Mononuclear cell (primary cell): ENCODE data around the gene STRN4. TPM values are rescaled to one million over a fixed set of nuclear protein-coding genes. Genes with fewer than 3 reads are reported as not detected.

Experiments
- H3K27me3 ChIP-seq: 2 replicates; pipeline ENCODE4 v1.6.0; 2011; ENCODE audit warnings: low read length, control low read depth; ENCODE audit not compliant: insufficient read depth
- H3K4me1 ChIP-seq: 2 replicates; pipeline ENCODE4 v1.5.1; 2011; ENCODE audit warnings: mild to moderate bottlenecking, low read length, control low read depth; ENCODE audit not compliant: insufficient read depth
- H3K4me3 ChIP-seq: 2 replicates; pipeline ENCODE4 v1.5.1; 2011; ENCODE audit warnings: mild to moderate bottlenecking, low read length, moderate library complexity
- H3K9me3 ChIP-seq: 2 replicates; pipeline ENCODE4 v1.5.1; 2011; ENCODE audit warnings: low read depth, mild to moderate bottlenecking, control low read depth, low read length
- total RNA-seq: library from RNA; depleted of rRNA; stranded (reverse); fragments of >200 nt; gene quantifications from one replicate; pipeline ENCODE4 v1.2.3, GENCODE V29; 2012

Gene STRN4
- total RNA-seq, 1 donor: 66.0 TPM

- Histone ChIP-seq H3K27me3 (no peaks in the 10 kb centered on the region), H3K4me3 (no peak overlapping the region), H3K9me3 (no peaks in the 10 kb centered on the region), H3K4me1 (no peaks in the 10 kb centered on the region)
These were observed 48.9 kb downstream of the STRN4 start for GRCh38 chr19:46697204-46697960.

GRCh38 chr19:46696866-46697203 is 49.4 kb downstream of the STRN4 start:
- Histone ChIP-seq H3K4me3 (no peak overlapping the region), H3K4me1 (no peaks in the 10 kb centered on the region), H3K27me3 (no peaks in the 10 kb centered on the region), H3K9me3 (no peaks in the 10 kb centered on the region)

DNA sequence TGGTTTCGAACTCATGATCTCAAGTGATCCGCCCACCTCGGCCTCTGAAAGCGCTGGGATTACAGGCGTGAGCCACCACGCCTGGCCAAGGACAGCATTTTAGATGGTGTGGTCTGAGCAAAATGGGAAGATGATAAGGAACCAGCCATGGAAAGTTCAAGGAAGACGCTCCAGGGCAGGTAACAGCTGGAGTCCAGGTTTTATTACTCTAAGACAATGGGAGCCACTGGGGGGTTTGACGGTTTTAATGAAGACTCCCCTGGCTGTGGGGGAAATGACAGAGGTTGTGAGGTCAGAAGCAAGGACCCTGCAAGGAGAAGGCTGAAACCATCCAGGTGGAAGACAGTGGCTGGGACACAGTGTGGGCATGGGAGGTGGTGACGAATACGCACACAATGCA is 50.2 kb downstream of the STRN4 start:
- H3K4me1 ChIP-seq: no peaks in the 10 kb centered on the region
- no peaks in the 10 kb centered on the region for H3K9me3 ChIP-seq
- no peaks in the 10 kb centered on the region for H3K27me3 ChIP-seq
- H3K4me3 ChIP-seq: no peak overlapping the region

DNA sequence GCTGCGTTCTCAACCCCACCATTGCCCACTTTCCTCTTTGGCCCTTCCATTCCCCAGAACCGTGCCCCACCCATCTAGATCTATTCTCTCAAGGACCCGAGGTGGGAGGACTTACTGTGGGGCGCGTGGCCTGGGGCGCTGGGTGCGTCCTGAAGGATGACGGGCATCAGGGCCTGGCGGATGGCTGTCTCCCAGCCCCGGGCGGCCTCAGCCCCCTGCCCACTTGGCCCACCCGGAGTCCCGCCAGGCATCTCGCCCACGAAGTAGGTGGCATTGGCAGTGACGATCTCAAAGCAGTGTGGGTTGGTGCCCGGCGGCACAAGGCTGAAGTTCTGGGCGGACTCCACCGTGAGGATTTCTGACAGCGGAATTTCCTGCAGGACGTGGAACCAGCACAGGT is 52.5 kb downstream of the STRN4 start:
- Histone ChIP-seq H3K4me3 (no peak overlapping the region), H3K9me3 (no peaks in the 10 kb centered on the region), H3K4me1 (no peaks in the 10 kb centered on the region), H3K27me3 (no peaks in the 10 kb centered on the region)

DNA sequence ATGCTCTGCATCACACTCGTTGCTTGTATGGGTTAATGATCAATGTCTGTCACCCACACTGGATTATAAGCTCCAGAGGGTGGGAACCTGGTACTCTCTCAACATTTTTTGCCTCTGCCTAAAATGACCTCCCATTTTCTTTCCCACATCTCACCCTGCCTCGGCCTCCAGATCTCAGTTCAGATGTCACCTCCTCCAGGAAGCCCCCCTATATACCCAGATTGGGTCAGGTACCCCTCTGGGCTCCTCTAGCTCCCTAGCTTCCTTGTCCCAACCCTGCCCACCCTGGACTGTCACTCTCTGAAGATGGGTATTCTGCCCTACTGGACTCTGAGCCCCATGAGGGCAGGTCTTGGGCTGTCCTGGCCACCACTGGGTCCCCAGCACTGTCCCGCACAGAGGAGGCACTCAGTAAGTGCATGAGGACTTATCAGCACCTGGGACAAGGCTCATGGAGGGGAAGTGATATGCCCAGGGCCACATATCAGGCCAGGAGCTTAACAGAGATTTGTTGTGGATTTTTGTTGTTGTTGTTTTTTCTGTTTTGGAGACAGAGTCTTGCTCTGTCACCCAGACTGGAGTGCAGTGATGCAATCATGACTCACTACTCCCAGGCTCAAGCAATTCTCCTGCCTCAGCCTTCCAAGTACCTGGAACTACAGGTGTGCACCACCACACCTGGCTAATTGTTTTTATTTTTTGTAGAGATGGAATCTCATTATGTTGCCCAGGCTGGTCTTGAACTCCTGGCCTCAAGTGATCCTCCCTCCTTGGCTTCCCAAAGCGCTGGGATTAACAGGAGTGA is 53.1 kb downstream of the STRN4 start:
- Histone ChIP-seq H3K4me1 (no peaks in the 10 kb centered on the region), H3K9me3 (no peaks in the 10 kb centered on the region), H3K27me3 (no peaks in the 10 kb centered on the region), H3K4me3 (no peak overlapping the region)

DNA sequence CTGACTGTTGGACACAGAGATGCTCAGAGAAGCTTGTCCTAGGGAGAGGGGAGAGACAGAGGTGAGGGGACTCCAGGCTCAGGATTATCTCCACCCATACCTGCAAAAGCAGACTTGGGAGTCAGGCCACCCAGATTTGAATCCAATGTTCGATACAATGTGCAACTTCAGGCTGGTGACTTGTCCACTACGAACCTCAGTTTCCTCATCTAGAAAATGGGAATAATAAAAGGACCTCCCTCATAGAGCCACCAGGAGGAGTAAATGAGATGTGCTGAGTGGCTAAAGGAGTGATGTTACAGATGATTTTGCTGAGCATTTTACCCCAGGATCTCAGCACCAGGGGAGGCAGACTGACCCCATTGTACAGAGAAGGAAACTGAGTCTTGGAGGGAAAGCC is 54.3 kb downstream of the STRN4 start:
- H3K9me3 ChIP-seq: no peaks in the 10 kb centered on the region
- H3K4me3 ChIP-seq: no peak overlapping the region
- no peaks in the 10 kb centered on the region for H3K4me1 ChIP-seq
- no peaks in the 10 kb centered on the region for H3K27me3 ChIP-seq

DNA sequence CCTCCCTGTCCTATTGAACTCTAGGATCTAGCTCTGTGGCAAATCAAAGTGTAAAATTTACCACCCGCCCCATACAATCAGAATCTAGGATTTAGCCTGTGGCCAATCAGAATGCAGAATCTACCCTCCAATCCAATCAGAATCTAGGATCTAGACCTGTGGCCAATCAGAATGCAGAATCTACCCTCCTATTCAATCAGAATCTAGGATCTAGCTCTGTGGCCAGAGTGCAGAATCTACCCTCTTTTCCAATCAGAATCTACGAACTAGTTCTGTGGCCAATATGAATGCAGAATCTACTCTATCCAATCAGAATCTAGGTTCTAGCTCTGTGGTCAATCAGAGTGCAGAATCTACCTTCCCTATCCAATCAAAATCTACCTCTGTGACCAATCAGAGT is 55.1 kb downstream of the STRN4 start:
- Histone ChIP-seq H3K4me1 (no peaks in the 10 kb centered on the region), H3K9me3 (no peaks in the 10 kb centered on the region), H3K4me3 (no peak overlapping the region), H3K27me3 (no peaks in the 10 kb centered on the region)

DNA sequence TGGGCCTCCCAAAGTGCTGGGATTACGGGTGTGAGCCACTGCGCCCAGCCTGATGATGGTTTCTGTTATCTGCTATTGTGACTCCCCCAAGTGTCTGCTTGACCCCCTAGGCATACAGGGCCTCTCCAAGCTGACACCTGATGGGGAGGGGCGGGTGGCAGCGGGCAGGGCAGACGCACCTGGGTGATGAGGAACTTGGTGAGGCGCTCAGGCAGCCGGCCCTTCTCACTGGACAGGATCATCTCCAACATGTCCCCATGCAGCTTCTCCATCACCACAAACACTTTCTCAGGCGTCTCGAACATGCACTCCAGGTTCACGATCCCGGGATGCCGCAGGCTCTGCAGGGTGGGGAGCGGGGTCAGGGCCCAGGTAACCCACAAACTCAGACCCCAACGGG is 56.9 kb downstream of the STRN4 start:
- H3K9me3 ChIP-seq: no peaks in the 10 kb centered on the region
- no peaks in the 10 kb centered on the region for H3K4me1 ChIP-seq
- no peak overlapping the region for H3K4me3 ChIP-seq
- H3K27me3 ChIP-seq: no peaks in the 10 kb centered on the region

DNA sequence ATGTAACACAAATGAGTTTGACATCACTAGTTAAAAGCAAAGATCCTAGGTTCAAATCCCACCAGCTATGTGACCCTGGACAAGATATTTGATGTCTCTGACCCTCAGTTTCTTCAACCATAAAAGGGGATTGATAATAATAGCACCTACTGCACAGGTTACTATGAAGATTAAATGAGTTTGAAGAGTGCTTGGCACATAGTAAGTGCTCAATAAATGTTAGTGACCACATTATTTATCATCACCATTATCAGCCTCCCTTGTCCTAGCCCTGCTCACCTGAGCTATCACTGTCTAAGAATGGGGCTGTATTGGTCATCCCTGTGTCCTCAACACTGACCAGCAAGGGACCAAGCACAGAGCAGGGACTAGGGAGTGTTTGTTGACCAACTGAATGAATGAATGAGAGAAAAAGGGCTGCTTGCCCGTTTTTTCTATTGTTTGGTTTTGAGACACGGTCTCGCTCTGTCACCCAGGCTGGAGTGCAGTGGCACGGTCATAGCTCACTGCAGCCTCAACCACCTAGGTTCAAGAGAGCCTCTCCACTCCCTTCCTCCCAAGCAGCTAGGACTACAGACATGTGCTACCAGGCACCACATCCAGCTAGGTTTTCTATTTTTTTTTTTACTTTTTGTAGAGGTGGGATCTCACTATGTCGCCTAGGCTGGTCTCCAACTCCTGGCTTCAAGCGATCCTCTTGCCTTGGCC is 58.7 kb downstream of the STRN4 start:
- Histone ChIP-seq H3K4me3 (no peak overlapping the region), H3K9me3 (no peaks in the 10 kb centered on the region), H3K4me1 (no peaks in the 10 kb centered on the region), H3K27me3 (no peaks in the 10 kb centered on the region)

- Histone ChIP-seq H3K4me1 (no peaks in the 10 kb centered on the region), H3K27me3 (no peaks in the 10 kb centered on the region), H3K9me3 (no peaks in the 10 kb centered on the region), H3K4me3 (no peak overlapping the region)
These were observed 61.1 kb downstream of the STRN4 start for GRCh38 chr19:46685189-46685588.

GRCh38 chr19:46678110-46678732 is 68.0 kb downstream of the STRN4 start:
- Histone ChIP-seq H3K4me3 (no peak overlapping the region), H3K27me3 (no peaks in the 10 kb centered on the region), H3K4me1 (no peaks in the 10 kb centered on the region), H3K9me3 (no peaks in the 10 kb centered on the region)

- Histone ChIP-seq H3K27me3 (no peaks in the 10 kb centered on the region), H3K9me3 (no peaks in the 10 kb centered on the region), H3K4me3 (no peak overlapping the region)
These were observed 71.7 kb downstream of the STRN4 start for GRCh38 chr19:46674416-46675178.

GRCh38 chr19:46670813-46671212 is 75.4 kb downstream of the STRN4 start:
- Histone ChIP-seq H3K4me1 (no peaks in the 10 kb centered on the region), H3K9me3 (no peaks in the 10 kb centered on the region), H3K27me3 (no peaks in the 10 kb centered on the region), H3K4me3 (no peak overlapping the region)

More at GRCh38 chr19:46674416-46675178, 71.7 kb downstream of the STRN4 start:
- H3K4me1 ChIP-seq: no peaks in the 10 kb centered on the region
